Measurements from ENCODE around the gene AGTRAP.

Gene AGTRAP

GRCh38 chr1:11740258-11741192, 4.6 kb downstream of the AGTRAP start:
- DNase-seq (ENCODE audit: extremely low read depth, low read depth) = no peak
- no peak for TF ChIP-seq CTCF (IDR thresholded peaks at IDR 0.05; ENCODE audit: low read depth, low read length, missing control alignments)
- H3K4me3 ChIP-seq (replicated peaks; ENCODE audit: low read depth, low read length) = no peak overlapping the region

GRCh38 chr1:11741482-11741881, 5.5 kb downstream of the AGTRAP start:
- no peak for DNase-seq (ENCODE audit: extremely low read depth, low read depth)
- TF ChIP-seq CTCF (IDR thresholded peaks at IDR 0.05; ENCODE audit: low read depth, low read length, missing control alignments) = no peak
- H3K4me3 ChIP-seq (replicated peaks; ENCODE audit: low read depth, low read length) = no peak overlapping the region

- DNase-seq (ENCODE audit: extremely low read depth, low read depth) = no peak
- no peak overlapping the region for H3K4me3 ChIP-seq (replicated peaks; ENCODE audit: low read depth, low read length)
- TF ChIP-seq CTCF (IDR thresholded peaks at IDR 0.05; ENCODE audit: low read depth, low read length, missing control alignments) = no peak
Measured at GRCh38 chr1:11741919-11742558, 6.1 kb downstream of the AGTRAP start.

- TF ChIP-seq CTCF (IDR thresholded peaks at IDR 0.05; ENCODE audit: low read depth, low read length, missing control alignments) = no peak
- no peak overlapping the region for H3K4me3 ChIP-seq (replicated peaks; ENCODE audit: low read depth, low read length)
- DNase-seq (ENCODE audit: extremely low read depth, low read depth) = no peak
Measured at GRCh38 chr1:11744287-11744686, 8.4 kb downstream of the AGTRAP start.

- H3K4me3 ChIP-seq (replicated peaks; ENCODE audit: low read depth, low read length) = no peak overlapping the region
- no peak for TF ChIP-seq CTCF (IDR thresholded peaks at IDR 0.05; ENCODE audit: low read depth, low read length, missing control alignments)
- DNase-seq (ENCODE audit: extremely low read depth, low read depth) = no peak
Measured at GRCh38 chr1:11746092-11746491, 10.2 kb downstream of the AGTRAP start.

GRCh38 chr1:11746795-11747487, 11.0 kb downstream of the AGTRAP start:
- no peak for DNase-seq (ENCODE audit: extremely low read depth, low read depth)
- no peak for TF ChIP-seq CTCF (IDR thresholded peaks at IDR 0.05; ENCODE audit: low read depth, low read length, missing control alignments)
- no peak overlapping the region for H3K4me3 ChIP-seq (replicated peaks; ENCODE audit: low read depth, low read length)
